HEK293 (cell line): ENCODE measurements around the gene ACTR3.

Experiments
- CTCF ChIA-PET: fragments of 350-600 bp; formaldehyde crosslinking; extraction: SDS; loops from one replicate; lab custom pipeline; 2021; ENCODE audit warnings: antibody characterized with exemption; lab: Yijun Ruan, JAX
- POLR2A ChIA-PET: fragments of 300-600 bp; formaldehyde crosslinking; extraction: SDS; loops from one replicate; lab custom pipeline; 2020; ENCODE audit warnings: antibody characterized with exemption, inconsistent platforms; lab: Yijun Ruan, JAX
- H3K27ac ChIP-seq: fragments of 200-500 bp; sonication (Bioruptor generic); 2 replicates; pipeline ENCODE4 v1.5.1; 2014; ENCODE audit warnings: low read depth, low read length, control low read depth, inconsistent platforms; ENCODE audit errors: extremely low read depth
- H3K36me3 ChIP-seq, 2 experiments: fragments of 200-500 bp in 1 of 2; sonication (Bioruptor generic) in 1 of 2; 1 replicate in 1 of 2; 2 replicates in 1 of 2; pipeline ENCODE4 v1.5.1; 2014 to 2017; ENCODE audit warnings: inconsistent platforms in 2 of 2, low read length in 2 of 2; ENCODE audit not compliant: control insufficient read depth in 2 of 2, insufficient read depth in 1 of 2
- H3K4me1 ChIP-seq: fragments of 200-500 bp; sonication (Bioruptor generic); 2 replicates; pipeline ENCODE4 v1.5.1; 2014; ENCODE audit warnings: mild to moderate bottlenecking, low read length, inconsistent platforms; ENCODE audit not compliant: control insufficient read depth, insufficient read depth
- H3K4me3 ChIP-seq: 2 replicates; pipeline ENCODE4 v1.5.1; 2011; ENCODE audit warnings: low read depth, mild to moderate bottlenecking, control low read depth, low read length, moderate library complexity
- H3K9me3 ChIP-seq: fragments of 200-500 bp; sonication (Bioruptor generic); 2 replicates; pipeline ENCODE4 v1.5.1; 2014; ENCODE audit warnings: low read depth, low read length, inconsistent platforms; ENCODE audit not compliant: control insufficient read depth, insufficient read depth
- BCL11B ChIP-seq: fragments of 450-650 bp; formaldehyde crosslinking; IDR thresholded peaks from 2 replicates; pipeline ENCODE4 v1.5.1; 2016; ENCODE audit warnings: low read depth, missing biosample characterization, missing genetic modification characterization
- IKZF3 ChIP-seq: fragments of 450-650 bp; IDR thresholded peaks from 2 replicates; pipeline ENCODE4 v1.5.0; 2018; ENCODE audit warnings: missing biosample characterization, mild to moderate bottlenecking, missing genetic modification characterization, moderate library complexity
- KLF1 ChIP-seq: fragments of 450-650 bp; formaldehyde crosslinking; IDR thresholded peaks from 2 replicates; pipeline ENCODE4 v1.5.1; 2016; ENCODE audit warnings: missing biosample characterization, missing genetic modification characterization
- KLF8 ChIP-seq: fragments of 450-650 bp; formaldehyde crosslinking; IDR thresholded peaks from 2 replicates; pipeline ENCODE4 v1.5.1; 2016; ENCODE audit warnings: missing biosample characterization, missing genetic modification characterization
- MEIS1 ChIP-seq: sonication (generic); formaldehyde crosslinking; IDR thresholded peaks from 2 replicates; pipeline ENCODE4 v1.8.1; 2022; ENCODE audit warnings: missing genetic modification reagents, mild to moderate bottlenecking, borderline replicate concordance
- REPIN1 ChIP-seq: fragments of 450-650 bp; formaldehyde crosslinking; IDR thresholded peaks from 2 replicates; pipeline ENCODE4 v1.5.1; 2017; ENCODE audit warnings: missing biosample characterization, missing genetic modification characterization, low read depth
- SALL2 ChIP-seq: fragments of 450-650 bp; formaldehyde crosslinking; IDR thresholded peaks from 2 replicates; pipeline ENCODE4 v1.5.0; 2017; ENCODE audit warnings: missing biosample characterization, mild to moderate bottlenecking, missing genetic modification characterization, borderline replicate concordance
- SP7 ChIP-seq: fragments of 450-650 bp; formaldehyde crosslinking; IDR thresholded peaks from 2 replicates; pipeline ENCODE4 v1.5.1; 2016; ENCODE audit warnings: missing biosample characterization, missing genetic modification characterization
- TRIM28 ChIP-seq: IDR thresholded peaks from 2 replicates; pipeline ENCODE4 v1.6.1; 2011; ENCODE audit warnings: low read length, control low read depth, borderline replicate concordance
- YY1 ChIP-seq: fragments of 450-650 bp; formaldehyde crosslinking; IDR thresholded peaks from 2 replicates; pipeline ENCODE4 v1.5.1; 2018; ENCODE audit warnings: missing biosample characterization, missing genetic modification characterization
- ZFHX2 ChIP-seq: fragments of 450-650 bp; formaldehyde crosslinking; conservative IDR thresholded peaks from 2 replicates; pipeline ENCODE4 v1.5.1; 2016; ENCODE audit warnings: missing biosample characterization, missing genetic modification characterization
- ZNF132 ChIP-seq: fragments of 450-650 bp; formaldehyde crosslinking; IDR thresholded peaks from 2 replicates; pipeline ENCODE4 v1.5.1; 2017; ENCODE audit warnings: missing biosample characterization, missing genetic modification characterization, borderline replicate concordance
- ZNF16 ChIP-seq: fragments of 450-650 bp; formaldehyde crosslinking; IDR thresholded peaks from 2 replicates; pipeline ENCODE4 v1.5.1; 2016; ENCODE audit warnings: low read depth, missing biosample characterization, missing genetic modification characterization
- ZNF214 ChIP-seq: fragments of 450-650 bp; formaldehyde crosslinking; IDR thresholded peaks from 2 replicates; pipeline ENCODE4 v1.5.1; 2017; ENCODE audit warnings: missing biosample characterization, mild to moderate bottlenecking, missing genetic modification characterization, borderline replicate concordance
- ZNF23 ChIP-seq: fragments of 450-650 bp; formaldehyde crosslinking; IDR thresholded peaks from 2 replicates; pipeline ENCODE4 v1.5.1; 2016; ENCODE audit warnings: missing biosample characterization, missing genetic modification characterization, borderline replicate concordance
- ZNF274 ChIP-seq, 2 experiments: fragments of 200-500 bp in 1 of 2; fragments of 450-650 bp in 1 of 2; sonication (Bioruptor generic) in 1 of 2; formaldehyde crosslinking in 1 of 2; IDR thresholded peaks; 2 replicates each; pipeline versions ENCODE4 v1.5.1 to v1.6.1; 2014 to 2016; ENCODE audit warnings: borderline replicate concordance in 1 of 2, inconsistent platforms in 1 of 2, low read length in 1 of 2, missing biosample characterization in 1 of 2, missing genetic modification characterization in 1 of 2
- ZNF292 ChIP-seq: fragments of 450-650 bp; formaldehyde crosslinking; IDR thresholded peaks from 2 replicates; pipeline ENCODE4 v1.5.1; 2016; ENCODE audit warnings: low read depth, missing biosample characterization, missing genetic modification characterization, borderline replicate concordance
- ZNF416 ChIP-seq: fragments of 450-650 bp; formaldehyde crosslinking; IDR thresholded peaks from 2 replicates; pipeline ENCODE4 v1.5.1; 2016; ENCODE audit warnings: missing biosample characterization, missing genetic modification characterization
- ZNF510 ChIP-seq: fragments of 450-650 bp; formaldehyde crosslinking; IDR thresholded peaks from 2 replicates; pipeline ENCODE4 v1.5.1; 2018; ENCODE audit warnings: mild to moderate bottlenecking, missing genetic modification characterization, missing biosample characterization; ENCODE audit not compliant: insufficient replicate concordance
- ZNF521 ChIP-seq: fragments of 450-650 bp; formaldehyde crosslinking; IDR thresholded peaks from 2 replicates; pipeline ENCODE4 v1.5.1; 2017; ENCODE audit warnings: missing biosample characterization, mild to moderate bottlenecking, missing genetic modification characterization
- ZNF658 ChIP-seq: fragments of 450-650 bp; formaldehyde crosslinking; IDR thresholded peaks from 2 replicates; pipeline ENCODE4; 2016; ENCODE audit warnings: missing biosample characterization, missing genetic modification characterization
- ZNF664 ChIP-seq: fragments of 450-650 bp; formaldehyde crosslinking; IDR thresholded peaks from 2 replicates; pipeline ENCODE4 v1.5.1; 2016; ENCODE audit warnings: missing biosample characterization, missing genetic modification characterization
- ZNF76 ChIP-seq: fragments of 450-650 bp; formaldehyde crosslinking; IDR thresholded peaks from 2 replicates; pipeline ENCODE4; 2016; ENCODE audit warnings: low read depth, missing biosample characterization, missing genetic modification characterization, borderline replicate concordance
- ZSCAN5A ChIP-seq: fragments of 450-650 bp; formaldehyde crosslinking; IDR thresholded peaks from 2 replicates; pipeline ENCODE4 v1.5.1; 2016; ENCODE audit warnings: missing biosample characterization, missing genetic modification characterization
- TF ChIP-seq, protein P1 (sequence below): fragments of 450-650 bp; formaldehyde crosslinking; IDR thresholded peaks from 2 replicates; pipeline ENCODE4 v1.5.1; 2016; ENCODE audit warnings: missing biosample characterization, missing genetic modification characterization
- TF ChIP-seq, protein P2 (sequence below): fragments of 450-650 bp; formaldehyde crosslinking; IDR thresholded peaks from 2 replicates; pipeline ENCODE4 v1.5.1; 2016; ENCODE audit warnings: missing biosample characterization, missing genetic modification characterization, borderline replicate concordance
- TF ChIP-seq, protein P3 (sequence below): fragments of 450-650 bp; formaldehyde crosslinking; IDR thresholded peaks from 2 replicates; pipeline ENCODE4 v1.5.1; 2016; ENCODE audit warnings: missing biosample characterization, missing genetic modification characterization

The ACTR3 gene

DNA sequence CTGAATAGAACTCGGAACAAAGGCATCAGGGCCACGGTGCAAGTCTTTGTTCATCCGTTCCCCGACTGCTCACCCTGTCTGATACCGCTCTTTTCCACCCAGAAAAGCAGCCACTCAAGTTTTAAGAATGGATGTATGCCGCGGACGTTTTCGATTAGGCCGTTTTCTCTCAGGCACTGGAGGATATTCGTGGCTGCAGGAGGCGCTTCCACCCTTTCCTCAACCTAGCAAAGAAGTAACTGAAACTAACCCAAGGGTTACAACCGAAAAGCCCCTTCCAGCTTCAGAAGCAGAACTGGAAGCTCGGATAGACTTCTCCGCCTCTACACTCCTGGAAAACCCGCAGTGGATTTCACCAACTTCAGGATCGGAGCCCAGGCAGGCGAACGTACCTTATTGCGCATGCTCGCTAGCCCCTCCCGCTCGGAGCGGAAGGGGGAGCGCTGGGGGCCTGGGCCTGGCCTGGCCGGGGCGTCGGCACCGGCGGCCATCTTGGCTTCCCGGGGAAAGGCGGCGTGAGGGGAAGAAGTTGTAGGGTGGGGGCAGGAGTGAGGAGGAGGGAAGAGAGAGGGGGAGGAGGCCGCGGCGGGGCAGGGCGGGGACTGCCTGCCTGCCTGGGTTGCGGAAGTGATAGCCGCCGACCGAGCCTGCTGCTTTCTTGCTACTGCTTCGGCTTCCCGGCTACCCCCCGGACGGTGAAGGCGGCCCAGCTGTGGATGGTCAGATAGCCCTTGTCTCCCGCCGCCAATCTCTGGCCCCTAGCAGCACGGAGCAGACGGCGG is at the start of gene ACTR3:
TSS of gene ACTR3 (plus strand) at position 619 of the 782 bp plus-strand sequence. CDS start 191 bp downstream, outside the sequence.
- ChIA-PET CTCF (interaction anchor here (0.7 kb wide), 1 partner anchor 50 kb away, joined by 3 read pairs; no protein-coding TSS in a partner anchor), POLR2A (interaction anchor here (0.6 to 2.0 kb wide), 10 partner anchors 9 to 178 kb away, joined by 3 to 19 read pairs (median 4); partner anchors contain the start of gene SLC35F5)
- peak within 1 kb of the TSS; percentile 97 for H3K27ac ChIP-seq
- H3K36me3 ChIP-seq = no peaks in the 10 kb centered on the region
- no peaks in the 10 kb centered on the region for H3K9me3 ChIP-seq
- H3K4me3 ChIP-seq = peak within 1 kb of the TSS; percentile 100
- H3K4me1 ChIP-seq = peaks cover 16% of the 10 kb centered on the region
- TF ChIP-seq KLF1 (tag by site-specific recombination) (peak; percentile 44; the same call in 1 of the 2 replicates), ZNF658 (tag by site-specific recombination) (no peak), ZFHX2 (peak; percentile 80), ZNF23 (tag by site-specific recombination) (no peak), ZNF132 (tag by site-specific recombination) (no peak), REPIN1 (tag by site-specific recombination) (no peak; the same call in 1 of the 2 replicates), ZNF664 (tag by site-specific recombination) (no peak), TRIM28 (peak; percentile 74), ZNF16 (tag by site-specific recombination) (no peak), ZNF76 (tag by site-specific recombination) (peak; percentile 54; the same call in 1 of the 2 replicates), SALL2 (no peak), MEIS1 (no peak), IKZF3 (tag by site-specific recombination) (peak; percentile 89), ZNF292 (no peak), BCL11B (tag by site-specific recombination) (peak; percentile 50), ZNF214 (no peak), SP7 (peak; percentile 73), KLF8 (peak; percentile 90), ZNF416 (tag by site-specific recombination) (no peak), YY1 (tag by site-specific recombination) (peak; percentile 85), ZNF521 (no peak), ZNF274 (IDR thresholded peaks at IDR 0.05; ENCODE audit: low read length) (no peak), ZNF274 (tag by site-specific recombination; IDR thresholded peaks at IDR 0.05; ENCODE audit: borderline replicate concordance) (no peak), ZSCAN5A (tag by site-specific recombination) (no peak), ZNF510 (no peak)
- TF ChIP-seq, protein P1, sequence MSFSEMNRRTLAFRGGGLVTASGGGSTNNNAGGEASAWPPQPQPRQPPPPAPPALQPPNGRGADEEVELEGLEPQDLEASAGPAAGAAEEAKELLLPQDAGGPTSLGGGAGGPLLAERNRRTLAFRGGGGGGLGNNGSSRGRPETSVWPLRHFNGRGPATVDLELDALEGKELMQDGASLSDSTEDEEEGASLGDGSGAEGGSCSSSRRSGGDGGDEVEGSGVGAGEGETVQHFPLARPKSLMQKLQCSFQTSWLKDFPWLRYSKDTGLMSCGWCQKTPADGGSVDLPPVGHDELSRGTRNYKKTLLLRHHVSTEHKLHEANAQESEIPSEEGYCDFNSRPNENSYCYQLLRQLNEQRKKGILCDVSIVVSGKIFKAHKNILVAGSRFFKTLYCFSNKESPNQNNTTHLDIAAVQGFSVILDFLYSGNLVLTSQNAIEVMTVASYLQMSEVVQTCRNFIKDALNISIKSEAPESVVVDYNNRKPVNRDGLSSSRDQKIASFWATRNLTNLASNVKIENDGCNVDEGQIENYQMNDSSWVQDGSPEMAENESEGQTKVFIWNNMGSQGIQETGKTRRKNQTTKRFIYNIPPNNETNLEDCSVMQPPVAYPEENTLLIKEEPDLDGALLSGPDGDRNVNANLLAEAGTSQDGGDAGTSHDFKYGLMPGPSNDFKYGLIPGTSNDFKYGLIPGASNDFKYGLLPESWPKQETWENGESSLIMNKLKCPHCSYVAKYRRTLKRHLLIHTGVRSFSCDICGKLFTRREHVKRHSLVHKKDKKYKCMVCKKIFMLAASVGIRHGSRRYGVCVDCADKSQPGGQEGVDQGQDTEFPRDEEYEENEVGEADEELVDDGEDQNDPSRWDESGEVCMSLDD (tag by site-specific recombination) = peak; percentile 95
- TF ChIP-seq, protein P2, sequence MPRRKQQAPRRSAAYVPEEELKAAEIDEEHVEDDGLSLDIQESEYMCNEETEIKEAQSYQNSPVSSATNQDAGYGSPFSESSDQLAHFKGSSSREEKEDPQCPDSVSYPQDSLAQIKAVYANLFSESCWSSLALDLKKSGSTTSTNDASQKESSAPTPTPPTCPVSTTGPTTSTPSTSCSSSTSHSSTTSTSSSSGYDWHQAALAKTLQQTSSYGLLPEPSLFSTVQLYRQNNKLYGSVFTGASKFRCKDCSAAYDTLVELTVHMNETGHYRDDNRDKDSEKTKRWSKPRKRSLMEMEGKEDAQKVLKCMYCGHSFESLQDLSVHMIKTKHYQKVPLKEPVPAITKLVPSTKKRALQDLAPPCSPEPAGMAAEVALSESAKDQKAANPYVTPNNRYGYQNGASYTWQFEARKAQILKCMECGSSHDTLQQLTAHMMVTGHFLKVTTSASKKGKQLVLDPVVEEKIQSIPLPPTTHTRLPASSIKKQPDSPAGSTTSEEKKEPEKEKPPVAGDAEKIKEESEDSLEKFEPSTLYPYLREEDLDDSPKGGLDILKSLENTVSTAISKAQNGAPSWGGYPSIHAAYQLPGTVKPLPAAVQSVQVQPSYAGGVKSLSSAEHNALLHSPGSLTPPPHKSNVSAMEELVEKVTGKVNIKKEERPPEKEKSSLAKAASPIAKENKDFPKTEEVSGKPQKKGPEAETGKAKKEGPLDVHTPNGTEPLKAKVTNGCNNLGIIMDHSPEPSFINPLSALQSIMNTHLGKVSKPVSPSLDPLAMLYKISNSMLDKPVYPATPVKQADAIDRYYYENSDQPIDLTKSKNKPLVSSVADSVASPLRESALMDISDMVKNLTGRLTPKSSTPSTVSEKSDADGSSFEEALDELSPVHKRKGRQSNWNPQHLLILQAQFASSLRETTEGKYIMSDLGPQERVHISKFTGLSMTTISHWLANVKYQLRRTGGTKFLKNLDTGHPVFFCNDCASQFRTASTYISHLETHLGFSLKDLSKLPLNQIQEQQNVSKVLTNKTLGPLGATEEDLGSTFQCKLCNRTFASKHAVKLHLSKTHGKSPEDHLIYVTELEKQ (tag by site-specific recombination) = no peak
- TF ChIP-seq, protein P3, sequence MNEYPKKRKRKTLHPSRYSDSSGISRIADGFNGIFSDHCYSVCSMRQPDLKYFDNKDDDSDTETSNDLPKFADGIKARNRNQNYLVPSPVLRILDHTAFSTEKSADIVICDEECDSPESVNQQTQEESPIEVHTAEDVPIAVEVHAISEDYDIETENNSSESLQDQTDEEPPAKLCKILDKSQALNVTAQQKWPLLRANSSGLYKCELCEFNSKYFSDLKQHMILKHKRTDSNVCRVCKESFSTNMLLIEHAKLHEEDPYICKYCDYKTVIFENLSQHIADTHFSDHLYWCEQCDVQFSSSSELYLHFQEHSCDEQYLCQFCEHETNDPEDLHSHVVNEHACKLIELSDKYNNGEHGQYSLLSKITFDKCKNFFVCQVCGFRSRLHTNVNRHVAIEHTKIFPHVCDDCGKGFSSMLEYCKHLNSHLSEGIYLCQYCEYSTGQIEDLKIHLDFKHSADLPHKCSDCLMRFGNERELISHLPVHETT (tag by site-specific recombination) = 0 out of 2 replicates have a peak, but pooled peaks have one; percentile 36
